NCI-H2107 treated with DMSO at 0.1 percent for 48 hours (cell line): ENCODE results near the gene BLOC1S5.
"Not testable (repeated sequence)": the region's sequence is repeated elsewhere in the genome, so short reads cannot be mapped to it uniquely, and the experiment has no call there.

Source experiments
- DNase-seq: peaks from one replicate; lab custom pipeline; 2025; ENCODE audit not compliant: unreplicated experiment; lab: John Stamatoyannopoulos, UW

Gene BLOC1S5

DNA sequence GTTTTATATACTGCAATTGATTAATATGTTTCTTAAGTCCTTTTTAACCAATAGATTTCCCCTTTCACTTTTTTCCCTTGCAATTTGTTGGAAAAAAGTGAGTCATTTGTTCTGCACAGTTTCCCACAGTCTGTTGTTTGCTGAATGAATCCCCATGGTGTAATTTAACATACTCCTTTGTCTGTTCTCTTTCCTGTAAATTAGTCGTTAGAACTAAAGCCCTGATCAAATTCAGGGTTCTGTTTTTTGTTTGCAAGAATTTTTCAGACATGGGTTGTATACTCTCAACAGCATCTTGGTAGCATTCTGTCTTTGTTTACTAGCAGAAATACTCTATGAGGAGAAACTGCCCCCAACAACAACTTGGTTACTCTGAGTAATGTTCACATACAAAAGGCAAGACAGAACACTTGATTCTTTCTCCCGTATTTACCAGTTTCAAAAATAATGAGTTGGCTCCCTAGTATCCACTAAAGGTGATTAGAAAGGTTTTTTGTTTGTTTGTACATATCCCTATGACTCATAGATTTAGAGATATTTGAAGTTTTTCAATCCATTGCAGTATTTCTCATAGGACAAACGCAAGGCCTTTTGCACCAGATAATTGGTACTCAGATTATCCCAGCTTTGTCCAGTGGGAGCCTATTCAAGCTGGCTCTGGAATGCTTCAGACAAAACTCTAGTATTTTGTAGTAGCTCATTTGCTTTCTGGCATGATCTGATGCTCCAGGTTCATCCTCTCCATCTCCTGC is 16.5 kb downstream of the BLOC1S5 start:
- no peak for DNase-seq

DNA sequence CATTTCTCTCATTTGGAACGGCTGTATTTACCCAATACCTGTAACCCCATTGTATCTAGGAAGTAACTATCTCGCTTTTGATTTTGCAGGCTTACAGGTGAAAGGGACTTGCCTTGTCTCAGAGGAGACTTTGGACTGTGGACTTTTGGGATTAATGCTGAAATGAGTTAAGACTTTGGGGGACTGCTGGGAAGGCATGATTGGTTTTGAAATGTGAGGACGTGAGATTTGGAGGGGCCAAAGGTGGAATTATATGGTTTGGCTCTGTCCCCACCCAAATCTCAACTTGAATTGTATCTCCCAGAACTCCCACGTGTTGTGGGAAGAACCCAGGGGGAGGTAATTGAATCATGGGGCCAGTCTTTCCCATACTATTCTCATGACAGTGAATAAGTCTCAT is 18.4 kb downstream of the BLOC1S5 start:
- not testable (repeated sequence) for DNase-seq

DNA sequence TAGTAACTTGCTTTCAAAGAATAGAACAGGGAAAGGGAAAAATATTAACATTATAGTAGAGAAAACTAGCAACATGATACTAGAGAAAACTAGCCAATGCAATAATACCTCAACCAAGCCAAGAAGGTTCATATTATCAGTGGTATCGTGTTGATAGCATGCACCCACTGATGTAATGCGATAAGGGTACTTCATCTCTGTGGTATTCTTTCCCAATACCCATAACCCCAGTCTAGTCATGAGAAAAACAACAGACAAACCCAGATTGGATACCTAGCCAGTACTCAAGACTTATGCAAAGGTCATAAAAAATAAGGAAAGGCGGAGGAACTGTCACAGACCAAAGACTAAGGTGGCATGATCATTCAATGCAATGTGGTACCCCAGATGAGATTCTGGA is 21.0 kb downstream of the BLOC1S5 start:
- DNase-seq: no peak

- DNase-seq: no peak
Measured at GRCh38 chr6:8041913-8042583, 22.1 kb downstream of the BLOC1S5 start.

DNA sequence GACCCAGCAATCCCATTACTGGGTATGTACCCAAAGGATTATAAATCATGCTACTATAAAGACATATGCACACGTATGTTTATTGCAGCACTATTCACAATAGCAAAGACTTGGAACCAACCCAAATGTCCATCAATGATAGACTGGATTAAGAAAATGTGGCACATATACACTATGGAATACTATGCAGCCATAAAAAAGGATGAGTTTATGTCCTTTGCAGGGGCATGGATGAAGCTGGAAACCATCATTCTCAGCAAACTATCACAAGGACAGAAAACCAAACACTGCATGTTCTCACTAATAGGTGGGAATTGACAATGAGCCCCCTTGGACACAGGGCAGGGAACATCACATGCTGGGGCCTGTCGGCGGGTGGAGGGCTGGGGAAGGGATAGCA is 30.1 kb downstream of the BLOC1S5 start:
- DNase-seq: not testable (repeated sequence)

DNA sequence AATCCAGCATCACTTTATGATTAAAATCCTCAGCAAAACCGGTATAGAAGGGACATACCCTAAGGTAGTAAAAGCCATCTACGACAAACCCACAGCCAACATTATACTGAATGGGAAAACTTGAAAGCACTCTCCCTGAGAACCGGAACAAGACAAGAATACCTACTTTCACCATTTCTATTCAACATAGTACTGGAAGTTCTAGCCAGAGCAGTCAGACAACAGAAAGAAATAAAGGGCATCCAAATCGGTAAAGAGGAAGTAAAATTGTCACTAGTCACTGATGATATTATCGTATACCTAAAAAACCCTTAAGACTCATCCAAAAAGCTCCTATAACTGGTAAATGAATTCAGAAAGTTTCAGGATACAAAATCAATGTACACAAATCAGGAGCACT is 33.3 kb downstream of the BLOC1S5 start:
- DNase-seq: no peak

DNA sequence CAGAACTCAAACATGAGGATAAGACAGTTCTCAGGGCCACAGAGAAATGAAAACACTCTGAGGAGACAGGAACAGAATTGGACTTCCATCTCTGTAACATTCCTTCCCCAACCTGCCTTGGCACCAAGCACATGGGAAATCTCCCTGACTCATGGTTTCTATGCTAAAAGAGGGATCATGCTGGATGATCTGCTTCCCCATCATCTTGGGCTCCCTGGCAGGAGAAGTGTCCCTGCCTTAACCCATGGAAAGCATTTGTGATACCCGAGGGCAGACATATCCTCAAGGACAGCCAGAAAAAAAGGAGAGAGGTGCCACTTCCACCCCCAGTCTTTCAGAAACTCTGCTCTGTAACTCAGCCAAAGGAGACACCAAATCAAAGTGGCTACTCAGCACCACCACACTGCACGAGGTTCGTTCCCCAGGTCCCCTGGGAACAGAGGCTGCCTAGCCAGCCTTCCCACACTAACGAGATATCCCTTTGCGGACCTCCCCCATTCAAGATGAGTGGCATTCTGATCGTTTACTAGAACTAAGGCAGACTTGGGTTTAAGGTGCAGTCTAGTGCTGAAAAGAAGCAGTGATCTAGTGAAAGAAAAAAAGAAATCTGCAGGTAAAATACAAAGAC is 34.8 kb downstream of the BLOC1S5 start:
- DNase-seq: peak; percentile 23

DNA sequence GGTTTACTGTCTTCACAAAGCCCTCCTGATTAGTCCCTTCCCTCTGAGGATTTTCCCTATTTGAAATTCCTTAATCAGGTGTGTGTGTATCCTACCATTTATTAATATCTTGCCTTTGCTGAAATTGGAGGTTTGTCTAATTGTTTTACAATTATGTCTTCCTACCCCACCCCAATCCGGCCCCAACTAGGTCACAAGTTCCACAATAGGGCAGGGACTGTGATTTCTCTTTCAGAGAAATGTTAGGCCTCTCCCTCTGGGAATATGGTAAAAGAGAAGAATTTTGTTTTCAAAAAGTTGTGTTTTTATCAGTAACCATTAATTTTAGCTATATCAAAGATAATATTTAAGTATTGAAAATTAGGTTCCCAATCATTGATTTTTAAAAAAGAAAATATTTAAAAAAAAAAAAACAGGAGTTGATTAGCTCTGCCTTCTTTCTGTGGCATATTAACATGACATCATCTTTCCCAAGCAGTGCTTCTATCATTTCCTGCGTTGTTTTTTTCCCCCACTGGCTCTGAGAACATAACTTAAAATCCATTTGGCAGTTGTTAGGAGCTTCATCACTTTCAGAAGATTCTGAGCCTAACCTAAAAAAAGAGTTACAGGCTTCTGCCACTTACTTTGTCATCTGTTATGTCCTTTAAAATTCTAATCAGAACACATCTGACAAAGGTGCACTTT is 36.1 kb downstream of the BLOC1S5 start:
- no peak for DNase-seq

GRCh38 chr6:8026800-8027199 is 37.4 kb downstream of the BLOC1S5 start:
- DNase-seq: no peak

- no peak for DNase-seq
Measured at GRCh38 chr6:8025191-8025590, 39.0 kb downstream of the BLOC1S5 start.

- DNase-seq: no peak
Measured at GRCh38 chr6:8023638-8024037, 40.6 kb downstream of the BLOC1S5 start.

DNA sequence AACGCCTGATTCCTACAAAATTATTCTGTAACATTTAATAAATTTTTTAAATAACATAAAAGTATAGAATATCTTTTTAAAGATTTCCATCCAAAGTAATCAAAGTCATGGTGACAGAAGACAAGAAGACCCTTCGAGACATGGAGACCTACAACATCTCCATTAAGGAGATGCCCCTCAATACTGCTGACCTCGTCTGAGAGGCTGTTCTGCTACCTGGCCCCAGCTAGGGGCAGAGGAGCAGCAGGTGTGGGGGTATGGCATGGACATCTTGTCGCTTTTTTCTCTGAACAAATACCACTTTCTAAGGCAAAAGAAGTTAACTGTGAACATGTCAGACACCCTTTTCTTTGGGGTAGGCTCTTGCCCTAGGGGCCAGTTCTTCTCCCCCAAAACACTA is 44.1 kb downstream of the BLOC1S5 start:
- DNase-seq: no peak

GRCh38 chr6:8017705-8018104 is 46.5 kb downstream of the BLOC1S5 start:
- no peak for DNase-seq

DNA sequence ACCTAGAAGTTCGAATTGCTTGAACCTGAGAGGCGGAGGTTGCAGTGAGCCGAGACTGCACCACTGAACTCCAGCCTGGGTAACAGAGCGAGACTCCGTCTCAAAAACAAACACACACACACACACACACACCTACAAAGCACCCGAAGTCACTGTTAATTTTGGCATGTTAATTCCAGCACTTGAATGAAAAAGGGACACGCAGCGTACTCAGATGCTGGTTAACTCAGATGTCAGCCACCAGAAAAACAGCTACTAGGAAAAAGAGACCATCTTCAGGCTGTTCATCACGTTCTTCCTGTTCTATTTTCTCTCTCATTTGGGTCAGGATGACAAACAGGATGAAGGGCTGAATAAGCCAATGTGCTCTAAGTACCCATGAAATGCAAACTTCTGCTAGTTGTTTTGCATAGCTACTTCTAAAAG is 46.9 kb downstream of the BLOC1S5 start:
- no peak for DNase-seq

GRCh38 chr6:8014947-8015346 is 49.2 kb downstream of the BLOC1S5 start:
- DNase-seq: peak; percentile 48

DNA sequence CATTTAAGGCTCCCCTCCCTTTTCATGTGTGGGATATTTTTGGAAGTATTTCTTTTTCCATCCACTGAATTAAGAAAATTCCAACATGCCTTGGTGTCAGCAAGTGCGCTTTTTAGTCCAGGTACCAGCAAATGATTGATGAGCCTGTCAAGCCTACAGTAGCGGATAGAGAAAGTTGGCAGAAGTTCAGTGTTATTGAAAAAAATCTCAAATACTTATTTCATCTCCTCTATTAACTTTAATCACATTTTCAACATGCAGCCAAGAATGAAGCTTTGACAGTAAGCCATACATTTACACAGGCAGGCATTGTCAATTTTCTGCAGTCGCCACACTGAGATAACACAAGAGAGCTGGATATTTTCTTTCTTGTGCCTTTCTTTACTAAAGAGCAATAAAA is 50.4 kb downstream of the BLOC1S5 start:
- no peak for DNase-seq

DNA sequence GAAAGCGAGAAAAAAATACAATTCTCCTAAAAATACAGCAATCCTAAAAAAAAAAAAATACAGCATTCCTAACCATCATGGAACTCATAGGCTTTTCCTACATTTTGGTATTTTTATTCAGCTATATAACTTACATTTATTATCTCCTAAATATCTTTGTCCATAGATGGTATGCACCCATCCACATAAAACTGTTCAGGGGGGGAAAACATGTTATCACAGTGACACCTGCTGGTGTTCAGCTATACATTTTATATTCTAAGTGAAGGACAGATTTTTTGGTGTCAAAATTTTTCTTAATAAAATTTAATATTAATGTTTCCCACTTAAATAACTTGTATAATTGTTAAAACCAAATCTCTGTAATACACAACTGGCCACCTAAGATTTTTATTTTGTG is 58.0 kb downstream of the BLOC1S5 start:
- DNase-seq: no peak

- no peak for DNase-seq
Measured at GRCh38 chr6:8005136-8005535, 59.1 kb downstream of the BLOC1S5 start.

- DNase-seq: no peak
Measured at GRCh38 chr6:8000636-8001035, 63.6 kb downstream of the BLOC1S5 start.

DNA sequence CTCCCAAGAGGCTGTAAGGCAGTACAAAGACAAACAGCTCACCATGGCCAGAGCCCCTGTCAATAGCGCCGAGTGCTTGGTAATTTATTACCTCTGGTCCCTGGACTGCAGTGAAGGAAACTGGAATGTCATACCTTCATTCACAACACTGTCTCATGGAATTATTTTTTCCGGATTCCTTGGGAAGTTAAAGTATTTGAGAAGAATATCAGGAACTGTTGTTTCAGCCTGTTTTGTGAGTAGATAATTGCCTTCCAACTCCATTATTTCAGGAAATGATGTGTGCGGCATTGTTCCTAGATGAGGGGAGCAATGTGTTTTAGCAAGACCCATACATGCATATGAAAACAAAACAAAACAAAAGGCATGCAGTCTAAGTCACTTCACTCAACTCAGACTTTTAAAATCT is 64.0 kb downstream of the BLOC1S5 start:
- DNase-seq: no peak

DNA sequence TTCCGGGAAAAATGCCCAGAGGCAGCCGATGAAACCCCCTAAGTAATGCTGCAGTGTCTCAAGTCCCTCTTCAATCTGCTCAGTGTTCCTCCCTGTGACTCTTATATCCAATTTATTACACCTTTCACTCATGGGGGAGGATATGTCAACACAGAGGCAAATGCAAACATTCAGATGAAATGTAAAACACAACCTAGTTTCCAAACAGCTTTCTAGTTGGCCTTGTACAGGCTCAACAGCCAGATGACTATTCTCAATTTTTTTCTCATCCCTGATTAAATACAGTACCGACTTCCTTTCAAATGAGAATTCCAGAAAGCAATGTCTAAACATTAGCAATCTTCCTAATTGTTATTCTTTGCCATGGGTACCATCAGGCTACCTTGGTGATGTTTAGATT is 65.0 kb downstream of the BLOC1S5 start:
- no peak for DNase-seq
